ENCODE results near the gene MAP4.
"Not testable (repeated sequence)": the region's sequence is repeated elsewhere in the genome, so short reads cannot be mapped to it uniquely, and the experiment has no call there.

MAP4 gene

GRCh38 chr3:47848599-47849117 lies 167.6 kb downstream of the MAP4 start:
- Histone ChIP-seq H3K27me3 (ENCODE audit: control insufficient read depth, insufficient read depth, low read length, poor library complexity, severe bottlenecking) (no peaks in the 10 kb centered on the region), H3K27ac (ENCODE audit: insufficient read depth, low read depth, low read length, poor library complexity, severe bottlenecking) (no peak overlapping the region), H3K9me3 (ENCODE audit: control insufficient read depth, low read length) (no peaks in the 10 kb centered on the region), H3K4me1 (ENCODE audit: control insufficient read depth, insufficient read depth, low read length) (no peaks in the 10 kb centered on the region), H3K36me3 (ENCODE audit: control insufficient read depth, insufficient read depth, low read length) (peaks cover 49% of the 10 kb centered on the region), H3K4me3 (ENCODE audit: insufficient read depth, low read depth, low read length) (no peak overlapping the region)
- WGBS, 2 experiments: 95 to 96% methylated on average over 23 of the region's 23 CpGs

- no peaks in the 10 kb centered on the region for H3K4me1 ChIP-seq (ENCODE audit: control insufficient read depth, insufficient read depth, low read length)
- H3K27me3 ChIP-seq (ENCODE audit: control insufficient read depth, insufficient read depth, low read length, poor library complexity, severe bottlenecking): no peaks in the 10 kb centered on the region
- no peak overlapping the region for H3K4me3 ChIP-seq (ENCODE audit: insufficient read depth, low read depth, low read length)
- H3K36me3 ChIP-seq (ENCODE audit: control insufficient read depth, insufficient read depth, low read length): peaks cover 55% of the 10 kb centered on the region
- 98% methylated on average over 23 of the region's 23 CpGs for WGBS, 2 experiments
- no peak overlapping the region for H3K27ac ChIP-seq (ENCODE audit: insufficient read depth, low read depth, low read length, poor library complexity, severe bottlenecking)
- H3K9me3 ChIP-seq (ENCODE audit: control insufficient read depth, low read length): no peaks in the 10 kb centered on the region
Measured at GRCh38 chr3:47847801-47848518, 168.3 kb downstream of the MAP4 start.

GRCh38 chr3:47847260-47847659 lies 169.0 kb downstream of the MAP4 start:
- Histone ChIP-seq H3K9me3 (ENCODE audit: control insufficient read depth, low read length) (no peaks in the 10 kb centered on the region), H3K27me3 (ENCODE audit: control insufficient read depth, insufficient read depth, low read length, poor library complexity, severe bottlenecking) (no peaks in the 10 kb centered on the region), H3K36me3 (ENCODE audit: control insufficient read depth, insufficient read depth, low read length) (peaks cover 60% of the 10 kb centered on the region), H3K4me3 (ENCODE audit: insufficient read depth, low read depth, low read length) (no peak overlapping the region), H3K27ac (ENCODE audit: insufficient read depth, low read depth, low read length, poor library complexity, severe bottlenecking) (no peak overlapping the region), H3K4me1 (ENCODE audit: control insufficient read depth, insufficient read depth, low read length) (no peaks in the 10 kb centered on the region)
- 95% methylated on average over 11 of the region's 11 CpGs for WGBS, 2 experiments

GRCh38 chr3:47846880-47847248 lies 169.4 kb downstream of the MAP4 start:
- H3K36me3 ChIP-seq (ENCODE audit: control insufficient read depth, insufficient read depth, low read length): peaks cover 58% of the 10 kb centered on the region

GRCh38 chr3:47846186-47846879 lies 169.9 kb downstream of the MAP4 start:
- peaks cover 61% of the 10 kb centered on the region for H3K36me3 ChIP-seq (ENCODE audit: control insufficient read depth, insufficient read depth, low read length)
- WGBS, 2 experiments: 96% methylated on average over 37 of the region's 37 CpGs
- no peak overlapping the region for H3K27ac ChIP-seq (ENCODE audit: insufficient read depth, low read depth, low read length, poor library complexity, severe bottlenecking)
- H3K9me3 ChIP-seq (ENCODE audit: control insufficient read depth, low read length): no peaks in the 10 kb centered on the region
- no peaks in the 10 kb centered on the region for H3K4me1 ChIP-seq (ENCODE audit: control insufficient read depth, insufficient read depth, low read length)
- H3K4me3 ChIP-seq (ENCODE audit: insufficient read depth, low read depth, low read length): no peak overlapping the region
- H3K27me3 ChIP-seq (ENCODE audit: control insufficient read depth, insufficient read depth, low read length, poor library complexity, severe bottlenecking): no peaks in the 10 kb centered on the region

More at GRCh38 chr3:47846880-47847248, 169.4 kb downstream of the MAP4 start:
- Histone ChIP-seq H3K4me3 (ENCODE audit: insufficient read depth, low read depth, low read length) (no peak overlapping the region), H3K27me3 (ENCODE audit: control insufficient read depth, insufficient read depth, low read length, poor library complexity, severe bottlenecking) (no peaks in the 10 kb centered on the region), H3K27ac (ENCODE audit: insufficient read depth, low read depth, low read length, poor library complexity, severe bottlenecking) (no peak overlapping the region), H3K4me1 (ENCODE audit: control insufficient read depth, insufficient read depth, low read length) (no peaks in the 10 kb centered on the region), H3K9me3 (ENCODE audit: control insufficient read depth, low read length) (no peaks in the 10 kb centered on the region)
- whole genome bisulfite sequencing, 2 experiments: 96% methylated on average over 10 of the region's 10 CpGs

- Histone ChIP-seq H3K4me3 (ENCODE audit: insufficient read depth, low read depth, low read length) (no peak overlapping the region), H3K36me3 (ENCODE audit: control insufficient read depth, insufficient read depth, low read length) (peaks cover 73% of the 10 kb centered on the region), H3K27ac (ENCODE audit: insufficient read depth, low read depth, low read length, poor library complexity, severe bottlenecking) (no peak overlapping the region), H3K9me3 (ENCODE audit: control insufficient read depth, low read length) (no peaks in the 10 kb centered on the region), H3K4me1 (ENCODE audit: control insufficient read depth, insufficient read depth, low read length) (no peaks in the 10 kb centered on the region), H3K27me3 (ENCODE audit: control insufficient read depth, insufficient read depth, low read length, poor library complexity, severe bottlenecking) (no peaks in the 10 kb centered on the region)
- WGBS, 2 experiments: 54 to 62% methylated on average over 7 of the region's 7 CpGs
Measured at GRCh38 chr3:47841786-47842349, 174.3 kb downstream of the MAP4 start.

- peaks cover 65% of the 10 kb centered on the region for H3K36me3 ChIP-seq (ENCODE audit: control insufficient read depth, insufficient read depth, low read length)
- WGBS, 2 experiments: 93 to 97% methylated on average over 5 of the region's 5 CpGs
- no peaks in the 10 kb centered on the region for H3K9me3 ChIP-seq (ENCODE audit: control insufficient read depth, low read length)
- no peak overlapping the region for H3K27ac ChIP-seq (ENCODE audit: insufficient read depth, low read depth, low read length, poor library complexity, severe bottlenecking)
- no peak overlapping the region for H3K4me3 ChIP-seq (ENCODE audit: insufficient read depth, low read depth, low read length)
- H3K4me1 ChIP-seq (ENCODE audit: control insufficient read depth, insufficient read depth, low read length): no peaks in the 10 kb centered on the region
- H3K27me3 ChIP-seq (ENCODE audit: control insufficient read depth, insufficient read depth, low read length, poor library complexity, severe bottlenecking): no peaks in the 10 kb centered on the region
Measured at GRCh38 chr3:47838503-47838902, 177.7 kb downstream of the MAP4 start.

GRCh38 chr3:47836986-47837385 lies 179.2 kb downstream of the MAP4 start:
- no peaks in the 10 kb centered on the region for H3K4me1 ChIP-seq (ENCODE audit: control insufficient read depth, insufficient read depth, low read length)
- no peak overlapping the region for H3K4me3 ChIP-seq (ENCODE audit: insufficient read depth, low read depth, low read length)
- H3K36me3 ChIP-seq (ENCODE audit: control insufficient read depth, insufficient read depth, low read length): peaks cover 63% of the 10 kb centered on the region
- no peaks in the 10 kb centered on the region for H3K9me3 ChIP-seq (ENCODE audit: control insufficient read depth, low read length)
- H3K27me3 ChIP-seq (ENCODE audit: control insufficient read depth, insufficient read depth, low read length, poor library complexity, severe bottlenecking): no peaks in the 10 kb centered on the region
- WGBS, 2 experiments: 89 to 90% methylated on average over 7 of the region's 7 CpGs
- H3K27ac ChIP-seq (ENCODE audit: insufficient read depth, low read depth, low read length, poor library complexity, severe bottlenecking): no peak overlapping the region

- H3K36me3 ChIP-seq (ENCODE audit: control insufficient read depth, insufficient read depth, low read length): peaks cover 56% of the 10 kb centered on the region
- not testable (repeated sequence) for H3K9me3 ChIP-seq (ENCODE audit: control insufficient read depth, low read length); H3K4me3 ChIP-seq (ENCODE audit: insufficient read depth, low read depth, low read length); H3K27ac ChIP-seq (ENCODE audit: insufficient read depth, low read depth, low read length, poor library complexity, severe bottlenecking); H3K27me3 ChIP-seq (ENCODE audit: control insufficient read depth, insufficient read depth, low read length, poor library complexity, severe bottlenecking); H3K4me1 ChIP-seq (ENCODE audit: control insufficient read depth, insufficient read depth, low read length)
- whole genome bisulfite sequencing, 2 experiments: 95 to 96% methylated on average over 8 to 9 of the region's 9 CpGs
Measured at GRCh38 chr3:47829482-47829881, 186.7 kb downstream of the MAP4 start.

GRCh38 chr3:47825590-47825989 lies 190.6 kb downstream of the MAP4 start:
- peaks cover 32% of the 10 kb centered on the region for H3K36me3 ChIP-seq (ENCODE audit: control insufficient read depth, insufficient read depth, low read length)
- no peaks in the 10 kb centered on the region for H3K27me3 ChIP-seq (ENCODE audit: control insufficient read depth, insufficient read depth, low read length, poor library complexity, severe bottlenecking)
- no peaks in the 10 kb centered on the region for H3K9me3 ChIP-seq (ENCODE audit: control insufficient read depth, low read length)
- WGBS, 2 experiments: 45% methylated on average over 7 of the region's 7 CpGs
- H3K4me1 ChIP-seq (ENCODE audit: control insufficient read depth, insufficient read depth, low read length): peaks cover 7% of the 10 kb centered on the region
- H3K4me3 ChIP-seq (ENCODE audit: insufficient read depth, low read depth, low read length): peak overlapping the region; percentile 76
- H3K27ac ChIP-seq (ENCODE audit: insufficient read depth, low read depth, low read length, poor library complexity, severe bottlenecking): no peak overlapping the region

Data from ectodermal cell (in vitro differentiated cells).